HG02678 (cell line): ENCODE data around the gene PCDHB14.

ENCODE experiments used
- ATAC-seq: cut with Tn5 transposase; IDR thresholded peaks from one replicate; pipeline ENCODE4 v1.9.1; 2021; ENCODE audit warnings: mild to moderate bottlenecking, moderate library complexity; ENCODE audit not compliant: unreplicated experiment

The PCDHB14 gene

DNA sequence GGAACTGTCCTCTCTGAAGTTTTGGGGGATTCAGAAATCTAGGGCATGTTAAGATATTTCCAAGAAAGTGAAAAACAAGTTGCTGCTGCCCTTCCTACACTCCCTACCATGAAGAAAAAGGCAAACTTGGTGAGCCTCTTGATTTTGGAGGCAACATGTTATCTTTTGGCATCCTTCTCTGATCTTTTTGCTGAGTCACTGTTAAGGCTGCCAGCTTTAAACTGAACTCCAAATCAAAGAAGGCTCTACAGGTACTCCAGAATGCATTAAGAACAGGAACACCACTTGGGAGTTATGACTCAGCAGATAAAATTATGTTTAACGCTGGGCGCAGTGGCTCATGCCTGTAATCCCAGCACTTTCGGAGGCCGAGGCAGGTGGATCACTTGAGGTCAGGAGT lies 46.1 kb downstream of the PCDHB14 start:
- ATAC-seq, result no peak

- ATAC-seq, result no peak
Observed at GRCh38 chr5:141272906-141273305, 49.8 kb downstream of the PCDHB14 start.
